Measurements from ENCODE around the gene VCPKMT. TPM values are rescaled to one million over a fixed set of nuclear protein-coding genes. Genes with fewer than 3 reads are reported as not detected.

VCPKMT gene
- 1 to 10 TPM; 3.9 to 8.6 (median 4.8) TPM for total RNA-seq

GRCh38 chr14:50116181-50116956 is at the start of gene VCPKMT:
Gene VCPKMT, minus strand, starts transcription at chr14:50116572. Its CDS starts 20 bp downstream, at chr14:50116552.
- TF ChIP-seq CTCF (IDR thresholded peaks at IDR 0.05) (peak in 2 of 6 experiments; percentile 17 to 47), POLR2A (IDR thresholded peaks at IDR 0.05) (peak in 3 of 4 donors; percentile 72 to 94 (median 89))
- Histone ChIP-seq H3K9me3 (no peaks in the 10 kb centered on the region), H3K4me3 (peak within 1 kb of the TSS; percentile 68 to 96 (median 85)), H3K36me3 (peaks cover 0 to 65% (median 12%) of the 10 kb centered on the region in 3 donors), H3K4me1 (peaks cover 6 to 31% (median 7%) of the 10 kb centered on the region in 3 donors), H3K27me3 (no peaks in the 10 kb centered on the region), H3K27ac (peak within 1 kb of the TSS; percentile 90 to 95 (median 94))
- 2 to 5% methylated on average over 4 to 20 of the region's 63 CpGs for WGBS, 2 donors
- intact Hi-C loops (cut with DNase I): no loop called here
- peak; percentile 62 for DNase-seq

GRCh38 chr14:50156111-50156510 is 39.7 kb upstream of the VCPKMT start:
- WGBS, 2 donors: 91 to 94% methylated on average over 4 of the region's 4 CpGs
- Histone ChIP-seq H3K4me1 (no peaks in the 10 kb centered on the region), H3K9me3 (no peaks in the 10 kb centered on the region), H3K27ac (no peak overlapping the region), H3K4me3 (no peak overlapping the region), H3K27me3 (no peaks in the 10 kb centered on the region), H3K36me3 (peaks cover 0 to 99% (median 4%) of the 10 kb centered on the region in 3 donors)
- intact Hi-C loops (cut with DNase I): no loop called here
- no peak for DNase-seq
- TF ChIP-seq CTCF (IDR thresholded peaks at IDR 0.05): no peak
- TF ChIP-seq POLR2A (IDR thresholded peaks at IDR 0.05): no peak

- H3K9me3 ChIP-seq: no peaks in the 10 kb centered on the region
- WGBS, 2 donors: 85 to 88% methylated on average over 3 to 4 of the region's 4 CpGs
- intact Hi-C loops (cut with DNase I): loop anchor here (10.0 kb wide), 1 partner anchor 116 kb away; no protein-coding TSS in a partner anchor
- no peaks in the 10 kb centered on the region for H3K27me3 ChIP-seq
- DNase-seq: no peak
- no peaks in the 10 kb centered on the region for H3K4me1 ChIP-seq
- no peak overlapping the region for H3K27ac ChIP-seq
- TF ChIP-seq POLR2A (IDR thresholded peaks at IDR 0.05) (no peak), CTCF (IDR thresholded peaks at IDR 0.05) (no peak)
- H3K36me3 ChIP-seq: peaks cover 0 to 100% (median 3%) of the 10 kb centered on the region in 3 donors
- no peak overlapping the region for H3K4me3 ChIP-seq
Measured at GRCh38 chr14:50148799-50149198, 32.4 kb upstream of the VCPKMT start.

- Histone ChIP-seq H3K4me1 (no peaks in the 10 kb centered on the region), H3K27ac (no peak overlapping the region), H3K36me3 (peaks cover 0 to 80% (median 0%) of the 10 kb centered on the region in 3 donors), H3K27me3 (no peaks in the 10 kb centered on the region), H3K4me3 (no peak overlapping the region), H3K9me3 (no peaks in the 10 kb centered on the region)
- intact Hi-C loops (cut with DNase I): no loop called here
- TF ChIP-seq CTCF (IDR thresholded peaks at IDR 0.05) (no peak), POLR2A (IDR thresholded peaks at IDR 0.05) (no peak)
- DNase-seq: no peak
- WGBS, 2 donors: 90 to 94% methylated on average over 3 of the region's 3 CpGs
Measured at GRCh38 chr14:50139192-50139591, 22.8 kb upstream of the VCPKMT start.

- Histone ChIP-seq H3K4me3 (no peak overlapping the region), H3K27ac (no peak overlapping the region), H3K36me3 (peaks cover 0 to 87% (median 0%) of the 10 kb centered on the region in 3 donors), H3K9me3 (no peaks in the 10 kb centered on the region), H3K4me1 (no peaks in the 10 kb centered on the region), H3K27me3 (no peaks in the 10 kb centered on the region)
- intact Hi-C loops (cut with DNase I): no loop called here
- DNase-seq: no peak
- WGBS, 2 donors: 92 to 94% methylated on average over 2 of the region's 2 CpGs
- TF ChIP-seq CTCF (IDR thresholded peaks at IDR 0.05) (no peak), POLR2A (IDR thresholded peaks at IDR 0.05) (no peak)
Measured at GRCh38 chr14:50127802-50128201, 11.4 kb upstream of the VCPKMT start.

Data from esophagus squamous epithelium (tissue), 5 donors.